Neural cell (in vitro differentiated cells): ENCODE data around the gene TMEM181. TPM values are rescaled to one million over a fixed set of nuclear protein-coding genes. Genes with fewer than 3 reads are reported as not detected.

Experiments
- H2AFZ ChIP-seq: fragments of 200-600, 300-800 bp; sonication (generic), shearing (Covaris generic); 2 replicates; pipeline ENCODE4 v1.6.0; 2014; ENCODE audit warnings: low read depth, mild to moderate bottlenecking, antibody characterized with exemption, low read length, moderate library complexity
- H3F3A ChIP-seq: fragments of 200-600 bp; shearing (Covaris generic); 2 replicates; pipeline ENCODE4 v1.6.1; 2016; ENCODE audit warnings: mild to moderate bottlenecking, moderate library complexity, mixed read lengths, antibody characterized with exemption, low read length; ENCODE audit not compliant: insufficient read depth, poor library complexity, severe bottlenecking
- H3K27ac ChIP-seq: fragments of 200-600, 300-800 bp; sonication (generic), shearing (Covaris generic); 2 replicates; pipeline ENCODE4 v1.5.1; 2014; ENCODE audit warnings: mild to moderate bottlenecking, low read length, moderate library complexity
- H3K27me3 ChIP-seq: fragments of 300-800, 200-600 bp; sonication (generic), shearing (Covaris generic); 2 replicates; pipeline ENCODE4 v1.6.0; 2014; ENCODE audit warnings: mild to moderate bottlenecking, low read depth, low read length, moderate library complexity; ENCODE audit not compliant: insufficient read depth
- H3K36me3 ChIP-seq: fragments of 300-800, 200-600 bp; sonication (generic), shearing (Covaris generic); 2 replicates; pipeline ENCODE4 v1.5.1; 2014; ENCODE audit warnings: mild to moderate bottlenecking, antibody characterized with exemption, low read length, moderate library complexity; ENCODE audit not compliant: insufficient read depth
- H3K4me2 ChIP-seq: fragments of 300-800, 200-600 bp; sonication (generic), shearing (Covaris generic); 2 replicates; pipeline ENCODE4 v1.6.0; 2014; ENCODE audit warnings: mild to moderate bottlenecking, low read length
- H3K4me3 ChIP-seq: fragments of 300-800, 200-600 bp; sonication (generic), shearing (Covaris generic); 2 replicates; pipeline ENCODE4 v1.5.1; 2014; ENCODE audit warnings: mild to moderate bottlenecking, low read length, moderate library complexity
- H3K79me2 ChIP-seq: fragments of 200-600 bp; shearing (Covaris generic); replicated peaks from 2 replicates; pipeline ENCODE4 v1.6.0; 2014; ENCODE audit warnings: mild to moderate bottlenecking, low read length, moderate library complexity; ENCODE audit not compliant: insufficient read depth
- H3K9ac ChIP-seq: fragments of 300-800, 200-600 bp; sonication (generic), shearing (Covaris generic); 2 replicates; pipeline ENCODE4 v1.6.1; 2016; ENCODE audit warnings: mild to moderate bottlenecking, low read length, mixed read lengths
- H3K9me2 ChIP-seq: fragments of 200-600 bp; shearing (Covaris generic); 2 replicates; pipeline ENCODE4 v1.6.1; 2016; ENCODE audit warnings: mild to moderate bottlenecking, low read length, mixed read lengths; ENCODE audit not compliant: insufficient read depth
- H3K9me3 ChIP-seq: fragments of 200-600, 300-800 bp; sonication (generic), shearing (Covaris generic); 2 replicates; pipeline ENCODE4 v1.6.1; 2016; ENCODE audit warnings: mild to moderate bottlenecking, mixed run types, low read length, moderate library complexity, mixed read lengths
- H4K20me1 ChIP-seq: fragments of 200-600 bp; shearing (Covaris generic); 2 replicates; pipeline ENCODE4 v1.6.1; 2016; ENCODE audit warnings: mild to moderate bottlenecking, mixed run types; ENCODE audit not compliant: insufficient read depth
- EP300 ChIP-seq: fragments of 450-650 bp; conservative IDR thresholded peaks from 2 replicates; pipeline ENCODE4 v1.6.1; 2014; ENCODE audit warnings: antibody characterized with exemption, mild to moderate bottlenecking, moderate library complexity; ENCODE audit not compliant: poor library complexity, severe bottlenecking
- EZH2 ChIP-seq: fragments of 200-600, 300-800 bp; shearing (Covaris generic), sonication (generic); IDR thresholded peaks from 2 replicates; pipeline ENCODE4 v1.6.1; 2014; ENCODE audit warnings: antibody characterized with exemption, low read length, borderline replicate concordance, mild to moderate bottlenecking; ENCODE audit not compliant: insufficient read depth, poor library complexity, severe bottlenecking
- MXI1 ChIP-seq: fragments of 450-650 bp; conservative IDR thresholded peaks from 2 replicates; pipeline ENCODE4 v1.6.1; 2014; ENCODE audit warnings: antibody characterized with exemption, mild to moderate bottlenecking; ENCODE audit not compliant: poor library complexity, severe bottlenecking
- POLR2AphosphoS5 ChIP-seq: IDR thresholded peaks from 2 replicates; pipeline ENCODE4 v1.6.1; 2012
- RAD21 ChIP-seq: fragments of 450-650 bp; conservative IDR thresholded peaks from 2 replicates; pipeline ENCODE4 v1.6.1; 2014; ENCODE audit warnings: antibody characterized with exemption, mild to moderate bottlenecking, moderate library complexity
- SMC3 ChIP-seq: fragments of 450-650 bp; conservative IDR thresholded peaks from 2 replicates; pipeline ENCODE4 v1.6.1; 2014; ENCODE audit warnings: antibody characterized with exemption, mild to moderate bottlenecking, moderate library complexity; ENCODE audit not compliant: poor library complexity
- TAF1 ChIP-seq: IDR thresholded peaks from 2 replicates; pipeline ENCODE4 v1.6.1; 2012; ENCODE audit warnings: low read depth
- polyA plus RNA-seq: library from polyadenylated mRNA; depleted of rRNA; stranded (reverse); fragments of >200 nt; gene quantifications from 2 replicates; pipeline ENCODE4 v1.2.3, GENCODE V29; 2014
- TF ChIP-seq, protein P1 (sequence below): fragments of 450-650 bp; IDR thresholded peaks from 2 replicates; pipeline ENCODE4 v1.5.1; 2014; ENCODE audit warnings: antibody characterized with exemption, mild to moderate bottlenecking, moderate library complexity; ENCODE audit not compliant: poor library complexity, severe bottlenecking
- TF ChIP-seq, protein P2 (sequence below): IDR thresholded peaks from 2 replicates; pipeline ENCODE4 v1.6.1; 2012; ENCODE audit warnings: borderline replicate concordance

TMEM181 gene
- polyA plus RNA-seq, 1 donor from 2014 or later = 47.6 TPM

DNA sequence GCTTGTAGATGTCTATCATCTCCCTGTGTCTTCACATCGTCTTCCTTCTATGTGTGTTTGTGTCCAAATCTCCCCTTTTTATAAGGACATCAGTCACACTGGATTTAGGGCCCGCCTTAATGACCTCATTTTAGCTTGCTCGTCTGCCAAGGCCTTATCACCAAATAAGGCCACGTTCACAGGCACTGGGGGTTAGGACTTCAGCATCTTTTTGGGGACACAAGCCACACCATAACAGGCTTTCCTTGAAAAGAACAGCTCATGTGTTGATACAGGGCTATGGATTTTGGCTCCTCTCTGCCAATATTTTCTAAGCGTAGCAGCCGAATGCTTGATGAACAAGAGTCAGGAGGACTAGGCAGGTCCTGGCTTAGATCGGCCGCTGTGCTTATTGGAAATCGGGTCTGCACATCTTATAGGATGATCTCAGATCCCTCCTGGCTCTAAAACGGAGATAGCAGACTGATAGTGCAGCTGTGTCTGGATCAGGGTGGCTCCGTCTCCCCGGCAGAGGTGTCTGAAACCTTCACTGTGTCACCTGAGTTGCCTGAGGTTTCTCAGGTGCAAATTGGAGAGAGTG lies 16.2 kb upstream of the TMEM181 start:
- H3K9ac ChIP-seq = no peak overlapping the region

DNA sequence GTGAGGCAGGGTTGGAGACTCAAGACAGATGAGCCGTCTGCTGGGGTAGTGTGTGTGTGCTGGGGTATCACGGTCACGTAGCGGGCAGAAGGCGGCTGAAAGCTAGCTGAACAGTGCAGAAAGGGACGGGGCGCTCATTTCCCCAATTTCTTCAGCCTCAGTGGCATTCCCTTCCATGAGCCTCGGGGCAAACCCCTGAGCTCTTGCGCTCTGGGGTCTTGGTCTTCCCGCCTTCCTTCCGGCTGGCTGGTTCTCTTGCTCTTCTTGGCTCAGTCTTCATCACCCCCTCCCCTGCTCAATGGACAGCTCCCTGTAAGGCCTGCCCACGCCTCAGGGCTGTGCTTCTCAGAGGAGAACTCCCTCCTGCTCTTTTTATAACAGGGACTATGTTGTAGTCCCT lies 15.5 kb upstream of the TMEM181 start:
- Histone ChIP-seq H3K4me3 (no peak overlapping the region), H3K4me2 (no peak overlapping the region)

More for the DNA sequence above, 16.2 kb upstream of the TMEM181 start:
- Histone ChIP-seq H3K4me3 (no peak overlapping the region), H3K27me3 (no peaks in the 10 kb centered on the region), H3K36me3 (peaks cover 8% of the 10 kb centered on the region), H3F3A (no peaks in the 10 kb centered on the region), H3K9me3 (peaks cover 2% of the 10 kb centered on the region), H3K79me2 (peaks cover 13% of the 10 kb centered on the region), H3K9me2 (no peaks in the 10 kb centered on the region), H4K20me1 (no peaks in the 10 kb centered on the region), H3K4me2 (no peak overlapping the region), H2AFZ (no peak overlapping the region), H3K27ac (no peak overlapping the region)
- TF ChIP-seq EZH2 (no peak), SMC3 (no peak), RAD21 (no peak), TAF1 (no peak), MXI1 (no peak), POLR2AphosphoS5 (no peak), EP300 (no peak)
- TF ChIP-seq, protein P1, sequence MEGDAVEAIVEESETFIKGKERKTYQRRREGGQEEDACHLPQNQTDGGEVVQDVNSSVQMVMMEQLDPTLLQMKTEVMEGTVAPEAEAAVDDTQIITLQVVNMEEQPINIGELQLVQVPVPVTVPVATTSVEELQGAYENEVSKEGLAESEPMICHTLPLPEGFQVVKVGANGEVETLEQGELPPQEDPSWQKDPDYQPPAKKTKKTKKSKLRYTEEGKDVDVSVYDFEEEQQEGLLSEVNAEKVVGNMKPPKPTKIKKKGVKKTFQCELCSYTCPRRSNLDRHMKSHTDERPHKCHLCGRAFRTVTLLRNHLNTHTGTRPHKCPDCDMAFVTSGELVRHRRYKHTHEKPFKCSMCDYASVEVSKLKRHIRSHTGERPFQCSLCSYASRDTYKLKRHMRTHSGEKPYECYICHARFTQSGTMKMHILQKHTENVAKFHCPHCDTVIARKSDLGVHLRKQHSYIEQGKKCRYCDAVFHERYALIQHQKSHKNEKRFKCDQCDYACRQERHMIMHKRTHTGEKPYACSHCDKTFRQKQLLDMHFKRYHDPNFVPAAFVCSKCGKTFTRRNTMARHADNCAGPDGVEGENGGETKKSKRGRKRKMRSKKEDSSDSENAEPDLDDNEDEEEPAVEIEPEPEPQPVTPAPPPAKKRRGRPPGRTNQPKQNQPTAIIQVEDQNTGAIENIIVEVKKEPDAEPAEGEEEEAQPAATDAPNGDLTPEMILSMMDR = no peak
- TF ChIP-seq, protein P2, sequence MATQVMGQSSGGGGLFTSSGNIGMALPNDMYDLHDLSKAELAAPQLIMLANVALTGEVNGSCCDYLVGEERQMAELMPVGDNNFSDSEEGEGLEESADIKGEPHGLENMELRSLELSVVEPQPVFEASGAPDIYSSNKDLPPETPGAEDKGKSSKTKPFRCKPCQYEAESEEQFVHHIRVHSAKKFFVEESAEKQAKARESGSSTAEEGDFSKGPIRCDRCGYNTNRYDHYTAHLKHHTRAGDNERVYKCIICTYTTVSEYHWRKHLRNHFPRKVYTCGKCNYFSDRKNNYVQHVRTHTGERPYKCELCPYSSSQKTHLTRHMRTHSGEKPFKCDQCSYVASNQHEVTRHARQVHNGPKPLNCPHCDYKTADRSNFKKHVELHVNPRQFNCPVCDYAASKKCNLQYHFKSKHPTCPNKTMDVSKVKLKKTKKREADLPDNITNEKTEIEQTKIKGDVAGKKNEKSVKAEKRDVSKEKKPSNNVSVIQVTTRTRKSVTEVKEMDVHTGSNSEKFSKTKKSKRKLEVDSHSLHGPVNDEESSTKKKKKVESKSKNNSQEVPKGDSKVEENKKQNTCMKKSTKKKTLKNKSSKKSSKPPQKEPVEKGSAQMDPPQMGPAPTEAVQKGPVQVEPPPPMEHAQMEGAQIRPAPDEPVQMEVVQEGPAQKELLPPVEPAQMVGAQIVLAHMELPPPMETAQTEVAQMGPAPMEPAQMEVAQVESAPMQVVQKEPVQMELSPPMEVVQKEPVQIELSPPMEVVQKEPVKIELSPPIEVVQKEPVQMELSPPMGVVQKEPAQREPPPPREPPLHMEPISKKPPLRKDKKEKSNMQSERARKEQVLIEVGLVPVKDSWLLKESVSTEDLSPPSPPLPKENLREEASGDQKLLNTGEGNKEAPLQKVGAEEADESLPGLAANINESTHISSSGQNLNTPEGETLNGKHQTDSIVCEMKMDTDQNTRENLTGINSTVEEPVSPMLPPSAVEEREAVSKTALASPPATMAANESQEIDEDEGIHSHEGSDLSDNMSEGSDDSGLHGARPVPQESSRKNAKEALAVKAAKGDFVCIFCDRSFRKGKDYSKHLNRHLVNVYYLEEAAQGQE = no peak

More for the DNA sequence above, 15.5 kb upstream of the TMEM181 start:
- H3K9me2 ChIP-seq = no peaks in the 10 kb centered on the region
- no peak overlapping the region for H3K27ac ChIP-seq
- TF ChIP-seq SMC3 (no peak), EZH2 (no peak), MXI1 (no peak), TAF1 (no peak), EP300 (no peak), POLR2AphosphoS5 (no peak), RAD21 (no peak)
- TF ChIP-seq, protein P1 = no peak
- TF ChIP-seq, protein P2 = no peak
- no peaks in the 10 kb centered on the region for H3K27me3 ChIP-seq
- H3K36me3 ChIP-seq = peaks cover 8% of the 10 kb centered on the region
- H3K79me2 ChIP-seq = peaks cover 15% of the 10 kb centered on the region
- H3K9ac ChIP-seq = no peak overlapping the region
- no peaks in the 10 kb centered on the region for H3F3A ChIP-seq
- no peaks in the 10 kb centered on the region for H4K20me1 ChIP-seq
- H3K9me3 ChIP-seq = peaks cover 2% of the 10 kb centered on the region
- no peak overlapping the region for H2AFZ ChIP-seq
